Frontal cortex (tissue), 4 donors: ENCODE measurements around the gene APBB2. TPM values are rescaled to one million over a fixed set of nuclear protein-coding genes. Genes with fewer than 3 reads are reported as not detected.
A peak's percentile ranks its signal among the peaks of the same experiment; 100 is the strongest.

Experiments used
- DNase-seq, 2 donors: peaks; one replicate each; pipeline ENCODE4 v3.0.0; 2012; ENCODE audit warnings: low spot score in 2 of 2
- FAIRE-seq: peaks from 2 replicates; lab custom pipeline; 2012; peaks lifted over from hg19 to GRCh38; lab: Jason Lieb, UNC
- total RNA-seq: library from RNA; depleted of rRNA; stranded (reverse); fragments of >200 nt; gene quantifications from one replicate; pipeline ENCODE4 v1.2.3, GENCODE V29; 2014
- donor health status: control.
- donor health status: control.
- donor health status: control.

The APBB2 gene
- total RNA-seq, 1 donor from 2014 or later = 68.1 TPM

DNA sequence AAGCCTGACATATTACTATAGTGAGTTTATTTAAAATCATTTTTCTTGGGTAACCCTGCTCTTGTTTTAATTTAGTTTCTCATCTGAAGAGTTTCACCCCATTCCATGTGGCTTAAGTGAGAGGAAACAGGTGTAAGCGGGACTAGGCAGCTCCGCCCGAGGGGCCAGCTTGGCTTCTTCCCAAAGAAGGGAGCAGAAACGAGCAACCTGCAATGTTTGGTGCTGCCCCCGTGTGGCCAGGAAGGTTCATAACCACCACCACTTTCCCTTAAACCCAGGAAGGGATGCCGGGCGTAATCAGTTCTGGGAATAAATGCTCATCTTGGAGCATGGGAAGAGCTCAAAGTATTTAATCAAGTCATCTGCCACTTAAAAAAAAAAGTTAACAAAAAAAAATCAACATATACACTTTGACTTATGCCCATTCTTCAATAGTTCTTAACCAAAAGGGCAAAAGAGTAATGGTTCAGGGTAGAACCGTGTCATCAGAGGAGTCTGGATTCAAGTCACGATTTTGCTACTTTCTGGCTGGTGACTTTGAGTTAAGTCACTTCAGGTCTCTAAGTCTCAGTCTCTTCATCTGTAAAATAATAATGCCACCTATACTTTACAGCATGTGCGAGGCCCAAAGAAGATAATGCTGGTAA lies 316.7 kb downstream of the APBB2 start:
- FAIRE-seq (no peak), DNase-seq (peak; percentile 52 to 72)

DNA sequence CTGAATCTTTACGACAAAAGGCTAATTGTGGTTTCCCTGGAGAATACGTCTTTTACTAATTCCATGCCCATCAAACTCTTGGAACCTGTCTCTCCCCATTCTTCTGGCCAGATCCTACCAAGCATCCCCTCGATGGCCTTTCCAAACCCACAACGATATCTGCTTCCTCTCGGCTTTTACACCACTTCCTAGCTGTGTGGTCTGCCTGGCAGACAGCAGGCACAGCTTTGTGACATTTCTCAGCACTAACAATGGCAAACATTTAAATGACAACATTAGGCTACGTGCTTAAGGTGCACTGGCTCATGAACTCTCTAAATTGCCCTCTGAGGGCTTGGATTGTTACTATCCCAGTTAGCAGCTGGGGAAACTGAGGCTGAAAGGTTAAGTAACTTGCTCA lies 323.6 kb downstream of the APBB2 start:
- FAIRE-seq (no peak), DNase-seq (no peak)

DNA sequence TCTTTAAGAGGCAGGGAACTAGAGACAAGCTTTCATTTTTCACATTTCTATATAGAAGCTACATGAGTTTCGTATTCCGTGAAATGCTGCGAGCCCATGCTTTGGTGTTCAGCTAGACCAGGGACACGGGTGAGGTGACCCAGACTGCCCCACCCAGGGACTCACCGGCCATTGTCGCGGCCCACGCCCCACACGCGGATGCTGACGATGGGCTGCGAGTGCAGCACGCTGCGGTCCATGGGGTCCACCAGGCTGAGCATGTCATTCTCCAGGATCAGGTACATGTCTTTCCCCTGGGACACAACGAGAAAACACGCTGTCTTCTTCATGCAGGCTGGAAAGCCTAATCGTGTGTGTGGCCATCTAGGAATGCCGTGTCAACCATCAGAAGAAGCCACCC lies 324.1 kb downstream of the APBB2 start:
- no peak for DNase-seq

DNA sequence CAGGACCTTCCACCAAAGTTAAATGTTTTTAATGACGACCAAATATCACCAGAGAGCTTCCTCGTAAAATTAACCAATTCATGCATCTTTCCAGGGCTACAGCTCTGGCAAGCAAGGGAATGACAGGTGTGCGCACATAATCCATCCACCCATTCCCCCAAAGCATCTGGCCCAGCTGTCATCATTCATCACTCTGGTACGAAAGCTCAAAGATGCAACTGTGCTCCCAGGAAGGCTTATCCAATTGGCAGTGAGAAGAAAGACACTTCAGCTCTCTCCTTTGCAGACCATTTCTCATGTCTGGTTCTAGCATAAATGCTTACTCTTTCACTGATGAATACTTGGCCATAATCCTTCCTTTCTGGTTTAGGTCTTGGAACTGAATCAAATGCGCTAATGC lies 325.4 kb downstream of the APBB2 start:
- no peak for FAIRE-seq
- DNase-seq = no peak

More for the DNA sequence above, 324.1 kb downstream of the APBB2 start:
- no peak for FAIRE-seq

DNA sequence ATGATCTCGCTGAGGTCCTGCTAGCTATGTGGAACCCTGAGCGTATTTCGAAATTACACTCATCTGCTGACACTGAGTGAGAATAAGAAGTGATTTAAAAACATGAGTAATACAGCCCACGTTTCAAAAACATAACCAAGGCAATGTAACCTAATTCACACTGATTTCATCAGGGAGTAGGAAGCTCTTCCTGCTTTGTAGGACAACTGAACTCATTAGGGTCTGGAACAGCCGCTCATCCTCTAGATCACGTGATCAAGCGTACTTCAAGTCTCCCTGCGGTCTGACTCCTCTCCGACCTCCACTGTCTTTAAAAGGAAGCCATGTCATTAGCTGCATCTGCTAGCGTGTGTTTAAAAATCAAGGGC lies 326.6 kb downstream of the APBB2 start:
- no peak for FAIRE-seq
- DNase-seq = peak in 1 of 2 donors; percentile 35

DNA sequence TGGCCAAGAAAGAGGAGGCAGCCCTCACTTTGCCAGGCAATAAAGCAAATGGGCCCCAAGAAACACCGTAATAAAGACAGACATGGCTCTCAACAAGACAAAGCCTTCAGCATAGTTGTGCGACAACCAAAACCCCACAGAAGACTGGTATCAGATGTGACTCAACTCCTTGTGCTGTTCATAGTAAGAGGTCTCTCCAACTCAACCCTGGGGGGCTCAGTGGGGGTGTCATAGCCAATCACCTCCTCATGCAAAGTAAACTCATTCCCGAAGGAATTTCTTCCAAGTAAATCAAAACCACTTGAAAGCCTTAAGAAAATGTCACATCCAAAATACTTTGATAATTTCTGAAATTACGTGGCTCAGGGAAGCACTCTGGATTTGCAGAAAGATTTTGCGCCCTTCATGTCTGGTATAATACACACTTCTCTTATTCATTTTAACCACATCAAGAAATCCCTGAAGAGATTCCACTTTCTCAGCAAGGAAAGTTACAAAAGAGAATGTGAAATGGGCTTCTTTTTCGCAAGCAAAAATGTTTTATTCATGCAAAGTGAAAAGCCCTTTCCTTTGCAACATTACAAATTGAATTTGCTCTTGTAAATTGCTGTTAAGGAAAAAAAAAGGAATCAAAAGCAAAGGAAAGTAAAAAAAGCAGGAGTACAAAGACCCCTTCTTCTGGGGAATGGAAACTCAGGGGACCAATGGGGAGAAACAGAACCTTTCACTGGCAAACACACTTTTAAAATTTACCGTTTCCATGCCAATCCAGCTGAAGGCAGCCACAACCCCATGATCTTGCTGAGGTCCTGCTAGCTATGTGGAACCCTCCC lies 327.2 kb downstream of the APBB2 start:
- FAIRE-seq = no peak
- no peak for DNase-seq

DNA sequence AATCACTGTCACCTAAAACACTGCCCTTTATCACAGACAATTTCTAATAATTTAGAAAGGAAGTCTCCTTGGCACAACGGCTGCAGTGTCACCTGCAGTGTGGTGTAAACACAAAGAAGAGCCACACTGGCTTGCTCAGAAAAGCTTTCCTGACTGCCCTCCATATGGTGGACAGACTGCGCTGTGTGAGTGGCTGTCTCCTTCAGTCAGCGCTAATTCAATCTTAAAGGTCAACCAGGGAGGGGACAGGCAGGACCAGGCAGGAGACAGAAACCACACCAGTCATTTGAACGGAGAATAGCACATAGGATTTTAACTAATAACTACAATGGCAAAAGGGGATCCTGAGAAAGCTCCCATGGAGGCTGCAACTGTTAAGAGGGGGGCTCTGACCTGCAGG lies 332.5 kb downstream of the APBB2 start:
- no peak for FAIRE-seq
- no peak for DNase-seq

DNA sequence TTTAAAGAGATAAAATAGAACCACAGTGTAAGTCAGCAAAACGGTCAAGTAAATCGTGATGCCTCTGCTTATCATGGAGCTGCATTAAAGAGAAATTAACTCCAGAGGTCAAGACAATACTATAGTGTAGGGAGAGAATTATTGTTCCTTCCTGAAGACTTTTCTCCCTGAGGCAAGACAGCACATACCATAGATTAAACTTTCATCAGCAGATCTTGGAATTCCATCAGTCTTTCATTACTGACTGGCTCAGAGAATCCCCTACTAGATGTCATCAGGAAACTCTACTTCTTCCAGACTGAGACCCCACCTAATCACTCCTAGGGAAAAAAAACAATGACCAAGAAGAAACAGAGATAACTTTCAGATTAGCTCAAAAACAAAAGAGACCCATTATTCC lies 333.2 kb downstream of the APBB2 start:
- DNase-seq (no peak), FAIRE-seq (no peak)

DNA sequence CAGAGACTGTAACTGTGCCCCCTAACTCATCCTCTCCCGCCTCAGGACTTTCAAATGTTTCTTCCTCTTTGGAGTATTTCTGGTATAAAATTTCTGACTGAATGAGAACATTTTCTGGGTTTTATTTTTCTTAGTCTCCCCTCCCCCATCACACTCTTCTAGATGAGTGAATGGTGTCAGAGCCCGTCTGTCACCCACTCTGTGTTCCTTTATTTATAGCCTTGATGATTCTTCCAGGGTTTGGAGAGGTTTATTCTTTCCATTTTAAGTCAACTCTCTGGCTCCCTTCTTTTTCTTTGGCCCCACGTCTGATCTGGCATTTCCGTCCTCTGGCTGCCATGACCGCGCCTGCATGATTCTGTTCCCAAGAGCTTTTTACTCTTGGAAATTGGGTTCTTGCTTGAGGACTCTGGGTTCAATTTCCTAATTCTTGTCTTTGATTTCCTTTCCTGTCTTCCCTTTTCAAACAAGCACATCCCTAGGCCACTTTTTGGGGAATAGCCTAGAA lies 335.7 kb downstream of the APBB2 start:
- FAIRE-seq (no peak), DNase-seq (no peak)

DNA sequence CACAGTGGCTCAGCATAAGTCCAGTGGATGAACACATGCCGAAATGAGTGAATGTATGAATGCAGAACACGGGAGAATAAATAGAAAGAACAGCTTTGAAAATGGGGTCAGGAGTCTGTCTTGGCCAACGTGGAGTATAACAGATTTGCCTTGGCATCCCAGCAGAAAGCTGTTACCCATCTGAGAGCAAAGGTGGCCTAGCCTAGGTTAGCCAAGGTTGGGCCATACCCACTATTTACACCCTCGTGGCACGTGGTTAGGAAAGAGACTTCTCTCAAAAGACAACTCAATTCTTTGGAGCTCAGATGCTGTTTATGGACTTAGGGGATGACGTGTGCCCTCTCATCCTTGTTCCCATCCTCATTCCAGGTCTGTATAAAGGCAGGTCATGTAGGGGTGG lies 337.3 kb downstream of the APBB2 start:
- DNase-seq (no peak), FAIRE-seq (no peak)

DNA sequence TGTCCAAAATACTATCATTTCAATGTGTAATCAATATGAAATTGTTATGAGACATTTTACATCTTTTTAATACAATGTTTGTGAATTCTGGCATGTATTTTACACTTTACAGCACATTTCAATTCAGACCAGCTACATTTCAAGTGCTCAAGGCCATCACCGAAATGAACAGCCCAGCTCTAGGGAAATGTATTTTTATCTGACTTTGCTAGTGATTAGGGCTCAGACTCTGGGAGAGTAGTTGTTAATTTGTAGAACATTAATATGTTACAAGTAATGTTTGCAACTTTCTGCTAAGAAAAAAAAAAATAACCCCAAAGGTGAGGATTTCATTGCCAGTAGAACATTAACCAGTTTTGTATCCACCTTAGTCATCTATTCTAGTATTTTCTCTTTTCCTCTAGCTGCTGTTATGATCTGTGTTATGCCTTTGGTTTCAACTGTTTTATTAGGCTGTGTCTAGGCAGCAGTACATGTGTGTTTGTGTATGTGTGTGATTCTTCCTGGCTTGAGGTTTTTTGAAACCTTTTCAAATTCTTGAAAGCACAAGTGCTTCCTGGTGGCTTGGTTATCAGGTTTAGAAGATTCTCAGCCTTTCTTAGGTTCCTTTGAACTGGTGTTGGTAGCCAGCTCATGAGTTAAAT lies 338.7 kb downstream of the APBB2 start:
- FAIRE-seq = no peak
- DNase-seq = no peak

DNA sequence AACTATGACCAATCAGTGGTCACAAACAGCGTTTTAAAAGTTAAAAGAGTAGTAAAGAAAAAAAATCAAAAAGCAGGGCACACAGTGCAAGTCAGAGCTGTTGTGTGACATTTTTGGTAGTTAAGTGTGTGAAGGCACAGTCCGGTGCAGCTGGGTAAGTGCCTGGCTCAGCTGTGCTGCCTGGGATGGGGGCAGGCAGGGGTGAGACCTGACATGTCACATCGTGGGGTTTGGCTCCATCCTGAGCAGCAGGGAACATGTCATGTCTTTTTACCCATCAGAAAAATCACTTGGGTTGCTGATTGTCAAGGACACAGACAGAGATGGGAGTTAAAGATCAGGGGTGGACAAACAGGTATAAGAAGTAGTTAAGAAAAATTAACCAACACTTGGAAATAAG lies 339.4 kb downstream of the APBB2 start:
- FAIRE-seq (no peak), DNase-seq (no peak)

DNA sequence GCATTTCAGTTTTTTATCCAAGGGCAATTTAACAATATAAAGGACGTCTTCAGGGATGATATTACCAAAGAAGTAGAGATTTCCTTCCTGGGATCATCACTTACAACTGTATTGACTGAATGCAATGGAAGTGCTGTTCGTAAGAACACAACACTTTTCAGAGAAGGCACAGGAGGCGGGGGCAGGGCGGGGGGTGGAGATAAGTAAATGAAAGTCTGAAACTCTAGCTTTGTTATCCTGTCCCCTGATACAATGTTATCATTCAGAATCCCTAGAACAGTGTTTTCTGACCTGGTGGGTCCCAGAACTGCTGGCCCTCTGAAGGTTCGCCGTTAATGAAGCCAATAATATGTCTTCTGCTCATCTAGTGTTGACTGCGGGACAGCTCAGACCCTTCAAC lies 340.0 kb downstream of the APBB2 start:
- no peak for DNase-seq
- no peak for FAIRE-seq

DNA sequence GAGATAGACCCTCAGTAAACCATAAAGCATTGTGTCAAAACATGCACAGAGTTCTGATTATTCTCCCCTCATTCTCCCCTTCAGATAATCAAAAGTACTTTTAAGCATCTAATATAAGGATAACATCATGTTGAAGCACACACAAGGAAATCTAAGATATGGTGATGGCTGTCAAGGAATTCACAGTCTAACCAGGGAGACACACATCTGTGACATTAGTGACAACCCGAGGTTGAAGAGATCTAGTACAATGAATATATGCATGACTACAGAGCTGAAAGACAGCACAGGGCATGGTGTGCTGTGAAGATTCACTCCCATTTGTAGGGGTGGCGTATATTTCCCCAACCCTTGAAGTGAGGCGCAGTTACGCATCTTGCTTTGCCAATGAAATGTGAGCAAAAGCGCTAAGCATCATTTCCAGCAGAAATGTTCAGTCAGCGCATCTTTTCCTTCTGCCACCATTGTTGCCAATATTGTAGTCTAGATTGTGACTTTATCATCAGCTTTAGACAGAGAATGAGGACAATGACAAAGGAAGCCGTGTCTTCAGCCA lies 342.6 kb downstream of the APBB2 start:
- no peak for DNase-seq
- FAIRE-seq = no peak

DNA sequence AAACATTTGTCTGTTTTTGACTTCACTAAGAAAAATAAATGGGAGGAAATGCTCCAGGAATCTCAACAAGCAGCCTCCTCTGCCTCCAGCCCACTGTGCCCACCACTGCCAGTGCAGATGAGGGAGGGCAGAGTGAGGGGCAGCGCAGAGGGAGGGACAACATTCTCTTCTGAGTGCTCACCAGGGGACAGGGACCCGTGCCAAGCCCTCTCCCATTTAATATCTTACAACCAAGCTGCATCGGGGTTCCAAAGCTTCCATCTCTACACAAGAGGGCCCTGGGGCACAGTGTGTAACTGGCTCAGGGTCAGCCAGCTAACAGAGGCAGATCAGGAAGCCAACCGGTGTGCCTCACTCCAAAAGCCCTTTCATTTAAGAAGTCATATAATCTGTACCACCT lies 344.2 kb downstream of the APBB2 start:
- no peak for DNase-seq
- FAIRE-seq = no peak

DNA sequence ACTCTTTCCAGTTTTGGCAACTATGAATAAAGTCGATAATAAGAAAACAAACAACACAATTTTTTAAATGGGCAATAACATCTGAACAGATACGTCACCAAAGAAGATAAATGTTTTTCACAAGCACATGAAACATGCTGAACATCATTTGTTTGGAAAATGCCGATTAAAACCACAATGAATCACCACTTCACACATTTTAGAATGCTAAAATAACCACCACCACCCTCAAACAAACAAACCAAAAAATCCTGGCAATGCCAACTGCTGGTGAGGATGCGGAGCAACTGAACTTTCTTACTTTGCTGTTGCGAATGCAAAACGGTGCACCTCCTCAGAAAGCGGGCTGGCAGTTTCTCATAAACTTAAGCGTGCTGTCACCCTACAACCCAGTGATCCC lies 348.6 kb downstream of the APBB2 start:
- DNase-seq (no peak), FAIRE-seq (no peak)

DNA sequence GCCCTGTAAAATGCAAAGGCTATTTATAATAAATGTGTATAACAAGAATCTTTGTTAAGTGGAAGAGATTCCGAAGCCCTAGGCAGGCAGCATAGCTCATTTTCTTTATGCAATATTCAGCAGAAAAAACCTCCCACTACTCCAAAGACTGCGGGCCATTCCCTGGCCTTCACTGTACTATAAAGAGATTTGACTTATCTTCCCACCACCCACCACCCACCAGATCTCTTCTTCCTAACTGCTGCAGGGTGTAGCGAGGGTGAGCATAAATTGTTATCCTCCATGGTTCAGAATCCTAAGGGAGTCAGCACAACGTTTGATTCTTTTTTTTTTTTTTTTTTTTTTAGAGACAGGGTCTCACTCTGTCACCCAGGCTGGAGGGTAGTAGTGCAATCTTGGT lies 349.8 kb downstream of the APBB2 start:
- FAIRE-seq = no peak

DNA sequence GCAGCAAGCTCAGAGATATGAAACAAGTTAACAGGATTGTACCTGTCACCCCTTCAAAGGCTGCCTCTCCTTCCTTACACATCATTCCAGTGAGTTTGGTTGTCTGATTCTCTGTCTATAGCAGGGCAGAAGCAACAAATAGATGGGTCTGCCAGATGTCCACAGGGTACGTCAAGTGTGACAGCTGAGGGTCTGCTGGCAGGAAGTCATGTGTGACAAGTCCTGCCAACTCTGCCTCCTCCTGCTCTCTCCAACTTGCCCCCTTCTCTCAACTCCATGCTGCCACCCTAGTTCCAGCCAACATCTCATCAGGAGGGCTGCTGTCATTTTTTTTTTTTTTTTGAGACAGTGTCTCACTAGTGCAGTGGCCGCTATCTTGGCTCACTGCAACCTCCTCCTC lies 355.4 kb downstream of the APBB2 start:
- no peak for DNase-seq

More for the DNA sequence above, 349.8 kb downstream of the APBB2 start:
- DNase-seq = no peak

DNA sequence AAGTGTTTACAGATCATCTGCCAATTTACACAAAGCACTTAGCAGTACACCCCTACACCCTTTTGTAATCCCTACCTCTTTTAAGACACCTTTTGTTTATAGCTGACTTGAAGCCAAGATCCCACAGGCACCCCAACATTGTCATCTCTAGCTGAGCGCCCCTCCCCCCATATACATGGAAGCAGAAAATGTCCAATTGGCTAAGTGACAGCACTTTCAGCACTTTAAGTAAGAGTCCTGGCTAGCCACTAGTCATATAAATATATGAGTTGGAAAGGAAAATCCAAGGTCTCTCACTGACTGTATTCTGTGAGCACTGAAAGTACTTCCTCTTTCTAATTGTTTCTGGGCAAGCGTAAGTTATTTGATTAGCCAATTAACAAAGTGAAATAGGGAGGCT lies 356.4 kb downstream of the APBB2 start:
- DNase-seq (no peak), FAIRE-seq (no peak)

More for the DNA sequence above, 355.4 kb downstream of the APBB2 start:
- FAIRE-seq = no peak

DNA sequence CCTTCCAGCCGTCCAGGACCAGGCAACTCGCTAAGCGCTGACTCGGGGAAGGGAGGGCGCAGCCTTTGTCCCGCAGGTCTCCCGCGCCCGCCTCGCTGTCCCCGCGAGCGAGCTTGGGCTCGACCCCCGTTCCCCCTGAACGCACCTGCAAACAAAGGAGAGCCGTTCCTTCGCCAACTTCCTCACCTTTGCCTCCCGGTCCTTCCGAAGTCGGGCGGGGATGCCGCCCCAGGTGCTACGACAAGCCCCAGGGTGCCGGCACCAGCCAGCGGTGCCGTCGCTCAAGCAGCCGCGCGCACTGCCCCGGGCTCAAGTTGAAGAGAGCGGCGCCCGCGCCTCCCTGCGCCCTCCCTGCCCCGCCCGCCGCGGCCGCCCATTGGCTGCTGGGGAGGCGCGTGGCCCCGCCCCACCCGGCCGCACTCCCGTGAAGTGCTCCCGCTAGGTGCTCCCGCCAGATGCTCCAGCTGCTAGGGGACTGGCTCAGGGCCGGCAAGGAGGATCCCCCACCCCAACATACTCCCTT lies 357.4 kb downstream of the APBB2 start:
- no peak for FAIRE-seq
- DNase-seq = peak; percentile 70 to 83
